ENCODE results near the gene DNAJC18.

Gene DNAJC18

GRCh38 chr5:139361835-139362429 lies 77.4 kb downstream of the DNAJC18 start:
- H3K4me3 ChIP-seq (ENCODE audit: low read depth, low read length) = no peak overlapping the region
- H3K4me1 ChIP-seq (ENCODE audit: control insufficient read depth, insufficient read depth, low read length, unreplicated experiment) = peaks cover 20% of the 10 kb centered on the region
- H3K27ac ChIP-seq (ENCODE audit: low read depth, low read length) = no peak overlapping the region
- peaks cover 17% of the 10 kb centered on the region for H3K36me3 ChIP-seq (ENCODE audit: insufficient read depth, low read length)
- no peaks in the 10 kb centered on the region for H3K27me3 ChIP-seq (ENCODE audit: insufficient read depth, low read length)
- H3K79me2 ChIP-seq (ENCODE audit: control insufficient read depth, insufficient read depth, low read length, unreplicated experiment) = peaks cover 62% of the 10 kb centered on the region
- no peak overlapping the region for H2AFZ ChIP-seq (ENCODE audit: low read length, unreplicated experiment)

DNA sequence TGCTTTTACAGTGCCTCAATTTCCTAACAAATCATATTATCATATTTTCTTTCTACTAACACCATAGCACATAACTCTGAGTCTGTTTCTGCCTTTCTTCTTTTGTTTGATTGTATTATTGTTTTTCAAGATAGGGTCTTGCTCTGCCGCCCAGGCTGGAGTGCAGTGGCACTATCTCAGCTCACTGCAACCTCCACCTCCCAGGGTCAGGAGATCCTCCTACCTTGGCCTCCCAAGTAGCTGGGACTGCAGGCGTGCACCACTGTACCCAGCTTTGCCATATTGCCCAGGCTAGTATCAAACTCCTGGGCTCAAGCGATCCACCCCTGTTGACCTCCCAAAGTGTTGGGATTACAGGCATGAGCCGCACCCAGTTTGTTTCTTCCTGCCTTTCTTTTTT lies 78.9 kb downstream of the DNAJC18 start:
- Histone ChIP-seq H3K79me2 (ENCODE audit: control insufficient read depth, insufficient read depth, low read length, unreplicated experiment) (peaks cover 72% of the 10 kb centered on the region), H3K4me3 (ENCODE audit: low read depth, low read length) (no peak overlapping the region), H3K4me1 (ENCODE audit: control insufficient read depth, insufficient read depth, low read length, unreplicated experiment) (peaks cover 20% of the 10 kb centered on the region), H2AFZ (ENCODE audit: low read length, unreplicated experiment) (no peak overlapping the region), H3K36me3 (ENCODE audit: insufficient read depth, low read length) (peaks cover 17% of the 10 kb centered on the region), H3K27me3 (ENCODE audit: insufficient read depth, low read length) (no peaks in the 10 kb centered on the region), H3K27ac (ENCODE audit: low read depth, low read length) (no peak overlapping the region)

Measured in ACC112 (cell line).